ENCODE results near the gene ADARB2.
"Not testable (repeated sequence)": the region's sequence is repeated elsewhere in the genome, so short reads cannot be mapped to it uniquely, and the experiment has no call there.

The ADARB2 gene

GRCh38 chr10:1362589-1363445, 374.5 kb downstream of the ADARB2 start:
- Histone ChIP-seq H3K4me3 (ENCODE audit: low read depth, low read length) (no peak overlapping the region), H3K4me1 (ENCODE audit: control insufficient read depth, insufficient read depth, low read length) (peaks cover 3% of the 10 kb centered on the region), H3K27me3 (ENCODE audit: control insufficient read depth, insufficient read depth, low read length) (no peaks in the 10 kb centered on the region), H3K9me3 (ENCODE audit: control insufficient read depth, insufficient read depth, low read length) (no peaks in the 10 kb centered on the region), H3K36me3 (ENCODE audit: control insufficient read depth, insufficient read depth, low read length) (no peaks in the 10 kb centered on the region), H3K9ac (ENCODE audit: low read depth, low read length) (no peak overlapping the region)

DNA sequence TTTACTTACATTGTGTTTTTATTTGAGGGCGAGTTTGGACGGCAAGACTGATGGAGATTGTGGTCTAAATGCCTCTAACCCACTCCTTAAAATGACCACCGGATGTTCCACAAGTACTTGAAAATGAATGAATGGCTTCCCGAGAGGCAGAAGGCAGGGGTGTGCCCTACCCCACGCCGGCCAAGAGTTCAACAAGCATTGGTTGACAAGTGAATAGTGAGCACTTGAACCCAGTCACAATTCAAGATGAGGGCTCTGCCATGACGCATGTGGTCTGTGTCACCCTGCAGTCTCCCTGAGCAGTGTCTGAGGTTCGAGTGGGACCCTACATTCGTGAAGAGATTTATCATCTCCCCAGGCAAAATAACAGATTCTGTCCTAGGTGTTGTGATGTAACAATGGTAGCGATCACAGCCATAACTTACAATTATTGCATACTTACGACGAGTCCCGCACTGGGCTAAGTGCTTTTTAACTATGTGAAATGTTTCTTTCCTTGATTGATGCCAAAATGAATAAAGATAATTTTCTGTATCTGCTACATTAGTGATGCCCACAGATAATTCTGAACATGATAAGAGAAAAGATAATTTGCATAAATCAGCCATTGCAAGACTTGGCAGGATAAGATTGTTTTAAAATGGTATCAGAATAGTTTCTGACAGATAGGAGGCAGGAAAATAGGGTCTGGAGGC, 375.8 kb downstream of the ADARB2 start:
- Histone ChIP-seq H3K4me3 (ENCODE audit: low read depth, low read length) (no peak overlapping the region), H3K4me1 (ENCODE audit: control insufficient read depth, insufficient read depth, low read length) (peaks cover 3% of the 10 kb centered on the region), H3K9me3 (ENCODE audit: control insufficient read depth, insufficient read depth, low read length) (no peaks in the 10 kb centered on the region), H3K27me3 (ENCODE audit: control insufficient read depth, insufficient read depth, low read length) (no peaks in the 10 kb centered on the region), H3K9ac (ENCODE audit: low read depth, low read length) (no peak overlapping the region), H3K36me3 (ENCODE audit: control insufficient read depth, insufficient read depth, low read length) (no peaks in the 10 kb centered on the region)

- Histone ChIP-seq H3K36me3 (ENCODE audit: control insufficient read depth, insufficient read depth, low read length) (no peaks in the 10 kb centered on the region), H3K9ac (ENCODE audit: low read depth, low read length) (no peak overlapping the region), H3K9me3 (ENCODE audit: control insufficient read depth, insufficient read depth, low read length) (no peaks in the 10 kb centered on the region), H3K4me1 (ENCODE audit: control insufficient read depth, insufficient read depth, low read length) (peaks cover 3% of the 10 kb centered on the region), H3K27me3 (ENCODE audit: control insufficient read depth, insufficient read depth, low read length) (no peaks in the 10 kb centered on the region), H3K4me3 (ENCODE audit: low read depth, low read length) (no peak overlapping the region)
Measured at GRCh38 chr10:1360558-1361164, 376.7 kb downstream of the ADARB2 start.

GRCh38 chr10:1360011-1360557, 377.2 kb downstream of the ADARB2 start:
- no peak overlapping the region for H3K4me3 ChIP-seq (ENCODE audit: low read depth, low read length)
- no peaks in the 10 kb centered on the region for H3K9me3 ChIP-seq (ENCODE audit: control insufficient read depth, insufficient read depth, low read length)
- no peaks in the 10 kb centered on the region for H3K27me3 ChIP-seq (ENCODE audit: control insufficient read depth, insufficient read depth, low read length)
- no peak overlapping the region for H3K9ac ChIP-seq (ENCODE audit: low read depth, low read length)
- peaks cover 3% of the 10 kb centered on the region for H3K4me1 ChIP-seq (ENCODE audit: control insufficient read depth, insufficient read depth, low read length)
- no peaks in the 10 kb centered on the region for H3K36me3 ChIP-seq (ENCODE audit: control insufficient read depth, insufficient read depth, low read length)

GRCh38 chr10:1359626-1359955, 377.7 kb downstream of the ADARB2 start:
- no peak overlapping the region for H3K9ac ChIP-seq (ENCODE audit: low read depth, low read length)
- no peaks in the 10 kb centered on the region for H3K9me3 ChIP-seq (ENCODE audit: control insufficient read depth, insufficient read depth, low read length)
- H3K36me3 ChIP-seq (ENCODE audit: control insufficient read depth, insufficient read depth, low read length): no peaks in the 10 kb centered on the region
- H3K4me3 ChIP-seq (ENCODE audit: low read depth, low read length): no peak overlapping the region
- H3K27me3 ChIP-seq (ENCODE audit: control insufficient read depth, insufficient read depth, low read length): no peaks in the 10 kb centered on the region
- peaks cover 3% of the 10 kb centered on the region for H3K4me1 ChIP-seq (ENCODE audit: control insufficient read depth, insufficient read depth, low read length)

GRCh38 chr10:1358860-1359625, 378.3 kb downstream of the ADARB2 start:
- no peaks in the 10 kb centered on the region for H3K9me3 ChIP-seq (ENCODE audit: control insufficient read depth, insufficient read depth, low read length)
- no peak overlapping the region for H3K4me3 ChIP-seq (ENCODE audit: low read depth, low read length)
- no peaks in the 10 kb centered on the region for H3K36me3 ChIP-seq (ENCODE audit: control insufficient read depth, insufficient read depth, low read length)
- H3K4me1 ChIP-seq (ENCODE audit: control insufficient read depth, insufficient read depth, low read length): peaks cover 3% of the 10 kb centered on the region
- no peaks in the 10 kb centered on the region for H3K27me3 ChIP-seq (ENCODE audit: control insufficient read depth, insufficient read depth, low read length)
- H3K9ac ChIP-seq (ENCODE audit: low read depth, low read length): no peak overlapping the region

DNA sequence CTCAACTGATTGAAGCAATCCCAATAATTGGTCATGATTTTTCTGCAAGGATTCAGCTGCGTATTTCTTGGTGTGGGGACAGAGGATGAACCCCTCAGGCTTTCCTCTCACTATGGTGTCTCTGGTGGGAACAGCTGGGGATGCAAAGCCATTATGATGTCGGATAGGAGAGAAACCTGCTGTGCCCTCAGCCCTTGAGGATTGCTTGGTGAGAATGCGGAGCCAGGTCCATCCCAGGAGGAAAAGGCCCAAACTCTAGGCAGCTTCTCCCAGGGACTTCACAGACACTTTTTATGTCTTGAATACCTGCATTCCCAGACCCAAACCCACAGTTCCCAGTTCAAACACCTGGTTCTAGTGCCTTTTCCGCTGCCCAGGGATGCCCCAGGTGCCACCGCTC, 379.2 kb downstream of the ADARB2 start:
- Histone ChIP-seq H3K4me3 (ENCODE audit: low read depth, low read length) (no peak overlapping the region), H3K36me3 (ENCODE audit: control insufficient read depth, insufficient read depth, low read length) (no peaks in the 10 kb centered on the region), H3K9ac (ENCODE audit: low read depth, low read length) (no peak overlapping the region), H3K4me1 (ENCODE audit: control insufficient read depth, insufficient read depth, low read length) (peaks cover 3% of the 10 kb centered on the region), H3K27me3 (ENCODE audit: control insufficient read depth, insufficient read depth, low read length) (no peaks in the 10 kb centered on the region), H3K9me3 (ENCODE audit: control insufficient read depth, insufficient read depth, low read length) (no peaks in the 10 kb centered on the region)

- H3K9me3 ChIP-seq (ENCODE audit: control insufficient read depth, insufficient read depth, low read length): no peaks in the 10 kb centered on the region
- no peak overlapping the region for H3K9ac ChIP-seq (ENCODE audit: low read depth, low read length)
- H3K4me1 ChIP-seq (ENCODE audit: control insufficient read depth, insufficient read depth, low read length): peaks cover 3% of the 10 kb centered on the region
- H3K4me3 ChIP-seq (ENCODE audit: low read depth, low read length): no peak overlapping the region
- H3K27me3 ChIP-seq (ENCODE audit: control insufficient read depth, insufficient read depth, low read length): no peaks in the 10 kb centered on the region
- H3K36me3 ChIP-seq (ENCODE audit: control insufficient read depth, insufficient read depth, low read length): no peaks in the 10 kb centered on the region
Measured at GRCh38 chr10:1356349-1356748, 381.0 kb downstream of the ADARB2 start.

- Histone ChIP-seq H3K36me3 (ENCODE audit: control insufficient read depth, insufficient read depth, low read length) (no peaks in the 10 kb centered on the region), H3K4me3 (ENCODE audit: low read depth, low read length) (no peak overlapping the region), H3K4me1 (ENCODE audit: control insufficient read depth, insufficient read depth, low read length) (peaks cover 3% of the 10 kb centered on the region), H3K27me3 (ENCODE audit: control insufficient read depth, insufficient read depth, low read length) (no peaks in the 10 kb centered on the region), H3K9ac (ENCODE audit: low read depth, low read length) (no peak overlapping the region), H3K9me3 (ENCODE audit: control insufficient read depth, insufficient read depth, low read length) (no peaks in the 10 kb centered on the region)
Measured at GRCh38 chr10:1354809-1355710, 382.3 kb downstream of the ADARB2 start.

DNA sequence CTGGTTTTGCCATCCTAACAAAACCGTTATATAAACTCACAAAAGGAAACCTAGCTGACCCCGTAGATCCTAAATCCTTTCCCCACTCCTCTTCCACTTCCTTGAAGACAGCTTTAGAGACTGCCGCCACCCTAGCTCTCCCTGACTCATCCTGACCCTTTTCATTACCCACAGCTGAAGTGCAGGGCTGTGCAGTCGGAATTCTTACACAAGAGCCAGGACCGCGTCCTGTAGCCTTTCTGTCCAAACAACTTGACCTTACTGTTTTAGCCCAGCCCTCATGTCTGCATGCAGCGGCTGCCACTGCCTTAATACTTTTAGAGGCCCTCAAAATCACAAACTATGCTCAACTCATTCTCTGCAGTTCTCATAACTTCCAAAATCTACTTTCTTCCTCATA, 385.0 kb downstream of the ADARB2 start:
- not testable (repeated sequence) for H3K27me3 ChIP-seq (ENCODE audit: control insufficient read depth, insufficient read depth, low read length); H3K36me3 ChIP-seq (ENCODE audit: control insufficient read depth, insufficient read depth, low read length); H3K9ac ChIP-seq (ENCODE audit: low read depth, low read length); H3K4me3 ChIP-seq (ENCODE audit: low read depth, low read length); H3K4me1 ChIP-seq (ENCODE audit: control insufficient read depth, insufficient read depth, low read length); H3K9me3 ChIP-seq (ENCODE audit: control insufficient read depth, insufficient read depth, low read length)

DNA sequence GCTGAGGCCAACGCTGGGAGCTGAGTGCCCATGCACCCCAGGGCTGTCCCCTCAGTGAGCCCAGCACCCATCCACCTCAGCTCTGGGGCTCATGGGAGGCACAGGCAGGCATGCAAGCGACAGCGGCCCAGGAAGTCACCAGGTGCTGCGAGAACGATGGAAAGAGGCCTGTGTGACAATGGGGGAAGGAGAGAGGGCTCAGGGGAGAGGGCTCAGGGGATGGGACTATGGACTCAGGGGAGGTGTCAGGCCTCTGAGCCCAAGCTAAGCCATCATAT, 388.6 kb downstream of the ADARB2 start:
- Histone ChIP-seq H3K36me3 (ENCODE audit: control insufficient read depth, insufficient read depth, low read length) (no peaks in the 10 kb centered on the region), H3K4me1 (ENCODE audit: control insufficient read depth, insufficient read depth, low read length) (no peaks in the 10 kb centered on the region), H3K4me3 (ENCODE audit: low read depth, low read length) (no peak overlapping the region), H3K9me3 (ENCODE audit: control insufficient read depth, insufficient read depth, low read length) (no peaks in the 10 kb centered on the region), H3K27me3 (ENCODE audit: control insufficient read depth, insufficient read depth, low read length) (no peaks in the 10 kb centered on the region), H3K9ac (ENCODE audit: low read depth, low read length) (no peak overlapping the region)
